Measurements from ENCODE around the gene BCKDK.
"Not testable (repeated sequence)": the region's sequence is repeated elsewhere in the genome, so short reads cannot be mapped to it uniquely, and the experiment has no call there.

The BCKDK gene

DNA sequence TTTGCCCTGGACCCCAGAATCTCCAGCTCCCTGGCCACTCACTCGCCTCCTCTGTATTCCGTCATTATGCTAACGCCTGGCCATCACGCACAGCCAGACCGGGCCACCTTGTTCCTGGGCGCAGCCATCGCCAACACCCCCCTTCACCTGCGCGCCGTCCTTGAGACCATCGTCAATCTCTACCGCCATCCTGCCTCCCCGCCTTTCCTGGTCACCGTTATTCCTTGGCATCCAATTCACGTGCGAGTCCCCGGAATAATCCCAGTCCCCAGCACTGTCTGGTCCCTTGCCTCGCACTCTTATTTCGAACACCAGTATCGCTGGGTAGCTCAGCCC, 14.1 kb upstream of the BCKDK start:
- no peaks in the 10 kb centered on the region for H3K9me3 Mint-ChIP-seq
- H3K27ac Mint-ChIP-seq = peak overlapping the region; percentile 39 to 87
- no peaks in the 10 kb centered on the region for H3K27me3 Mint-ChIP-seq
- ATAC-seq (replicated peaks) (no peak), DNase-seq (no peak)
- peaks cover 18 to 23% of the 10 kb centered on the region in 2 donors for H3K4me1 Mint-ChIP-seq (ENCODE audit: low read depth in 2 of 2)
- H3K4me3 Mint-ChIP-seq = peak overlapping the region; percentile 86 to 98
- peaks cover 40% of the 10 kb centered on the region for H3K36me3 Mint-ChIP-seq (ENCODE audit: insufficient read depth)

DNA sequence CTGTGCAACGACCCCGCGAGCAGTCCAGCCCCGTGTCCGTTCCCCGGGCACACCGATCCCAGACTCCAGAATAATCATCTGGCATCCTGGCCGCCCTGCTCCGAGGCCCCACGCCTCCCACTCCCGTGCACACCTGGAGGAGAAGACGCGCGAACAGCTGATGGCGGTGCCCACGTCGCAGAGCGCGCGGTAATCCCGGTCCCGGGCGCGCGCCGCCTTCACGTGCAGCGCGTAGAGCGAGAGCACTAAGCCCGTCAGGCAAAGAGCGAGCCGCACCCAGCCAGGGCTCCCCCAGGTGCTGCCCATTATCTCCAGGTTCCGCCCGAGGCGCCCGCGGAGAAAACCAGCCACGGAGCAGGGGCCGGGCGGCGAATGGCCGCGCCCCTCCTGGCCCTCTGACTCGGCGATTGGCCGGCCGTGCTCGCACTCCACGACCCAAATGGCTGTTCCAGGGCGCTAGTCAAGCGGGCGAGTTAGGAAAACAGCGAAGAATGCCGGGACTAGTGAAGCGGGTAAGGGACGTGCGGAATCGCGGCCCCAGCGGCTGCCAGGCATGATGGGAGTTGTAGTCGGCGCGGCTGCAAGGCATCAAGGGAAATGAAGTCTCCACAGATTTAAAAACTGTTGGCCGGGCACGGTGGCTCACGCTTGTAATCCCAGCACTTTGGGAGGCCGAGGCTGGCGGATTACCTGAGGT, 13.6 kb upstream of the BCKDK start, which contains the start of gene VKORC1:
Gene VKORC1, minus strand, starts transcription at position 374 of the 697 bp plus-strand sequence. Its CDS starts 68 bp downstream, at position 306.
- Mint-ChIP-seq H3K4me1 (ENCODE audit: low read depth in 2 of 2) (peaks cover 18 to 23% of the 10 kb centered on the region in 2 donors), H3K27ac (peak within 1 kb of the TSS; percentile 39 to 87), H3K9me3 (no peaks in the 10 kb centered on the region), H3K27me3 (no peaks in the 10 kb centered on the region), H3K36me3 (ENCODE audit: insufficient read depth) (peaks cover 37% of the 10 kb centered on the region), H3K4me3 (peak within 1 kb of the TSS; percentile 86 to 98)
- ATAC-seq (replicated peaks) = peak; percentile 88
- DNase-seq = peak; percentile 71 to 82 (median 76)

GRCh38 chr16:31099860-31100638, 8.1 kb upstream of the BCKDK start:
- no peak overlapping the region for H3K4me3 Mint-ChIP-seq
- ATAC-seq (replicated peaks) = no peak
- no peak overlapping the region for H3K27ac Mint-ChIP-seq
- DNase-seq = no peak
- peaks cover 7 to 9% of the 10 kb centered on the region in 2 donors for H3K4me1 Mint-ChIP-seq (ENCODE audit: low read depth in 2 of 2)
- H3K9me3 Mint-ChIP-seq = no peaks in the 10 kb centered on the region
- H3K36me3 Mint-ChIP-seq (ENCODE audit: insufficient read depth) = peaks cover 19% of the 10 kb centered on the region
- H3K27me3 Mint-ChIP-seq = no peaks in the 10 kb centered on the region

- ATAC-seq (replicated peaks); H3K4me3 Mint-ChIP-seq; H3K9me3 Mint-ChIP-seq; H3K4me1 Mint-ChIP-seq (ENCODE audit: low read depth in 2 of 2); DNase-seq; H3K27ac Mint-ChIP-seq; H3K27me3 Mint-ChIP-seq: not testable (repeated sequence)
- peaks cover 14% of the 10 kb centered on the region for H3K36me3 Mint-ChIP-seq (ENCODE audit: insufficient read depth)
Measured at GRCh38 chr16:31100876-31101641, 7.1 kb upstream of the BCKDK start.

GRCh38 chr16:31105677-31106213, 2.4 kb upstream of the BCKDK start:
- peak; percentile 82 for ATAC-seq (replicated peaks)
- Mint-ChIP-seq H3K27me3 (no peaks in the 10 kb centered on the region), H3K36me3 (ENCODE audit: insufficient read depth) (peaks cover 9% of the 10 kb centered on the region), H3K4me3 (no peak overlapping the region), H3K4me1 (ENCODE audit: low read depth in 2 of 2) (peaks cover 11 to 13% of the 10 kb centered on the region in 2 donors), H3K27ac (peak overlapping the region in 1 of 2 donors; percentile 44), H3K9me3 (no peaks in the 10 kb centered on the region)
- DNase-seq = peak; percentile 80 to 81 (median 80)

GRCh38 chr16:31106509-31107464, 1.4 kb upstream of the BCKDK start:
- peak overlapping the region; percentile 53 to 54 for H3K27ac Mint-ChIP-seq
- H3K4me3 Mint-ChIP-seq = no peak overlapping the region
- H3K36me3 Mint-ChIP-seq (ENCODE audit: insufficient read depth) = peaks cover 14% of the 10 kb centered on the region
- H3K27me3 Mint-ChIP-seq = no peaks in the 10 kb centered on the region
- no peak for ATAC-seq (replicated peaks)
- DNase-seq = no peak
- H3K9me3 Mint-ChIP-seq = no peaks in the 10 kb centered on the region
- H3K4me1 Mint-ChIP-seq (ENCODE audit: low read depth in 2 of 2) = peaks cover 11 to 13% of the 10 kb centered on the region in 2 donors

DNA sequence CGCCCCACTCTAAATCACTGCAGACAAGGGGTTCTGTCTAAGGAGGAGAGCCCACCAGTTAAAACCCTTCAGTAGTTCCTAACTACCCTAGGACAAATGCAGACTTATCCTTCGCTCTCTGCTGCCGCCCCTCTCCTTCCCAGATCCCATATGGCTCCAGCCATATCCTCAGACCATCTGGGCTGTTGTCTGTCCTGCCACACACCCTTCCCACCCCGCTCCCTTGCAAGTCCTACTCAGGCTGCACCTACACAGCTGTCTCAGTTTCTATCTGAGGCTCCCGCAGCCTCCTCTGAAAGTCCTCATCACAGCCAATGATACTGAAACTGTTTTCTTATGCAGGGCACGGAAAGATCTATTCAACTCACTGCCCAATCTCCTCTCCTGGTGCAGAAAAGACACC, 720 bp upstream of the BCKDK start:
- H3K36me3 Mint-ChIP-seq (ENCODE audit: insufficient read depth) = peaks cover 19% of the 10 kb centered on the region
- peak overlapping the region; percentile 53 to 54 for H3K27ac Mint-ChIP-seq

DNA sequence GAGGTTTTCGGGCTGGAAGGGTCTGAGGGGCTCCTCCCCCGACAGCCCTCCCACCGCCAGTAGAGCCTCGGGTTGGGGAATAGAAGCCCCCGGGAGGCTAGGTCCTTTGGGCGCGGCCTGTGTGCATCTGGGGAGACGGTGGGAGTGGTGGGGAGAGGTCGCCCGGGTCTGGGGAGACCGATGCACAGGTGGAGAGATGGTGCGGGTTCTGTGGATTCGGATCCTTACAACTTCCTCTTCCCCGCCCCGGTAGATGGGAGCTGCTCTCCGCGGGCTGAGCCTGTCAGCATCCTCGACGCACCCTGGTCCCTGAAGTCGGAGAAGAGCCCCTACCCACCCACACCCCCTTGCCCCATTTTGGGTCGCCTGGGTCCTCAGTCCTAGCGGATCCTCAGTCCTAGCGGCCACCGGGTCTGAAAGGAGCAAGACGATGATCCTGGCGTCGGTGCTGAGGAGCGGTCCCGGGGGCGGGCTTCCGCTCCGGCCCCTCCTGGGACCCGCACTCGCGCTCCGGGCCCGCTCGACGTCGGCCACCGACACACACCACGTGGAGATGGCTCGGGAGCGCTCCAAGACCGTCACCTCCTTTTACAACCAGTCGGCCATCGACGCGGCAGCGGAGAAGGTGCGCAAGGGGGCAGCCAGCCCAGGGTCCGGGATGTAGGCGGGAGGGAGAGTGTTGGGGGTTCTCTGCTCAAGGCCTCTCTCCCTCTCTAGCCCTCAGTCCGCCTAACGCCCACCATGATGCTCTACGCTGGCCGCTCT, 790 bp downstream of the BCKDK start:
- Mint-ChIP-seq H3K27me3 (no peaks in the 10 kb centered on the region), H3K9me3 (no peaks in the 10 kb centered on the region), H3K36me3 (ENCODE audit: insufficient read depth) (peaks cover 18% of the 10 kb centered on the region), H3K4me1 (ENCODE audit: low read depth in 2 of 2) (peaks cover 11 to 13% of the 10 kb centered on the region in 2 donors), H3K4me3 (peak overlapping the region; percentile 86 to 88), H3K27ac (peak overlapping the region; percentile 52 to 83)
- ATAC-seq (replicated peaks) = no peak
- no peak for DNase-seq

More for the DNA sequence above, 720 bp upstream of the BCKDK start:
- no peak for DNase-seq
- H3K27me3 Mint-ChIP-seq = no peaks in the 10 kb centered on the region
- no peak for ATAC-seq (replicated peaks)
- H3K9me3 Mint-ChIP-seq = no peaks in the 10 kb centered on the region
- peaks cover 11 to 13% of the 10 kb centered on the region in 2 donors for H3K4me1 Mint-ChIP-seq (ENCODE audit: low read depth in 2 of 2)
- H3K4me3 Mint-ChIP-seq = peak overlapping the region; percentile 86 to 88

DNA sequence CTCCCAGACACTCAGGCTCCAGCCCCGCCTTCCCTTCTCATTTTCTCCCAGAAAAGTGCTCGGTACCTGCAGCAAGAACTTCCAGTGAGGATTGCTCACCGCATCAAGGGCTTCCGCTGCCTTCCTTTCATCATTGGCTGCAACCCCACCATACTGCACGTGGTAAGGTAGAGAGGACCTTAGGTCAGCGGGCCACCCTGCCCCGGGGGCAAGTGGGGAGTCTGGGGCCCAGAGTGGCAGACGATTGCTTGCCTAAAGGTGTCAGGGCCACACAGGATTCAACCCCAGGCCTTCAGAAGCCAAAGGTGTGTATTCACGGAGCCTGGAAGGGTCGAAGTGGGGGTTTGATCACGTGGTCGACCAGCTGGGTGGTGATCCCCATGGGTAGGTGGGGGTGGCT, 1.4 kb downstream of the BCKDK start:
- H3K4me3 Mint-ChIP-seq = peak overlapping the region; percentile 71 to 80
- DNase-seq (no peak), ATAC-seq (replicated peaks) (no peak)
- H3K27ac Mint-ChIP-seq = peak overlapping the region; percentile 52 to 83
- peaks cover 11 to 13% of the 10 kb centered on the region in 2 donors for H3K4me1 Mint-ChIP-seq (ENCODE audit: low read depth in 2 of 2)
- no peaks in the 10 kb centered on the region for H3K9me3 Mint-ChIP-seq
- H3K36me3 Mint-ChIP-seq (ENCODE audit: insufficient read depth) = peaks cover 18% of the 10 kb centered on the region
- H3K27me3 Mint-ChIP-seq = no peaks in the 10 kb centered on the region

- H3K4me1 Mint-ChIP-seq (ENCODE audit: low read depth in 2 of 2) = peaks cover 11 to 13% of the 10 kb centered on the region in 2 donors
- H3K9me3 Mint-ChIP-seq = no peaks in the 10 kb centered on the region
- peak overlapping the region in 1 of 2 donors; percentile 52 for H3K27ac Mint-ChIP-seq
- no peak for DNase-seq
- H3K36me3 Mint-ChIP-seq (ENCODE audit: insufficient read depth) = peaks cover 18% of the 10 kb centered on the region
- no peaks in the 10 kb centered on the region for H3K27me3 Mint-ChIP-seq
- peak overlapping the region in 1 of 2 donors; percentile 71 for H3K4me3 Mint-ChIP-seq
- ATAC-seq (replicated peaks) = no peak
Measured at GRCh38 chr16:31110106-31111034, 2.2 kb downstream of the BCKDK start.

- ATAC-seq (replicated peaks) = no peak
- Mint-ChIP-seq H3K4me1 (ENCODE audit: low read depth in 2 of 2) (peaks cover 6 to 13% of the 10 kb centered on the region in 2 donors), H3K27me3 (no peaks in the 10 kb centered on the region), H3K4me3 (no peak overlapping the region), H3K27ac (no peak overlapping the region), H3K9me3 (no peaks in the 10 kb centered on the region), H3K36me3 (ENCODE audit: insufficient read depth) (peaks cover 21% of the 10 kb centered on the region)
- DNase-seq = no peak
Measured at GRCh38 chr16:31111881-31112466, 3.8 kb downstream of the BCKDK start.
